Measurements from ENCODE around the gene FAM177B.
A peak's percentile ranks its signal among the peaks of the same experiment; 100 is the strongest.

Gene FAM177B

DNA sequence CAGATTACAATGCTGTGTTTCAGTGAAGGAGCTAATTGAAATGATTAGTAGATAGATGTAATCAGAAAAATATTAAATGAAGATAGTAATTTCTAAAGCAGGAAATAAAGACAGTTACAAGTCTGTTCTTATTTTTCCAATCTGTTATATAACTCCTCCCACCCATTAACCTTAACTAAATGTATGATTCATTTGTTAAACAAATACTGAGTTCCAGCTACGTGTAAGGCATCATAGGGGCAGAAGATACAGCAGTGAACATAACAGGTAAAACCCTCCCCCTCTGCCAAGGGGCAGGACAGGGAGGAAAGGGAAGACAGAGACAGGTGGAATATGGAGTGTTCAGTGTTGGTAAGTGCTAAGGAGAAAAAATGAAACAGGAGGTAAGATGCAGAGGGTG, at the start of gene FAM177B:
FAM177B (plus strand) TSS at position 231 of the 400 bp plus-strand sequence. CDS start 9,344 bp downstream, outside the sequence.
- DNase-seq (ENCODE audit: insufficient read length, low spot score) (no peak), FAIRE-seq (no peak)
- no peak for TF ChIP-seq POLR2A (IDR thresholded peaks at IDR 0.05; ENCODE audit: low read depth, low read length)

DNA sequence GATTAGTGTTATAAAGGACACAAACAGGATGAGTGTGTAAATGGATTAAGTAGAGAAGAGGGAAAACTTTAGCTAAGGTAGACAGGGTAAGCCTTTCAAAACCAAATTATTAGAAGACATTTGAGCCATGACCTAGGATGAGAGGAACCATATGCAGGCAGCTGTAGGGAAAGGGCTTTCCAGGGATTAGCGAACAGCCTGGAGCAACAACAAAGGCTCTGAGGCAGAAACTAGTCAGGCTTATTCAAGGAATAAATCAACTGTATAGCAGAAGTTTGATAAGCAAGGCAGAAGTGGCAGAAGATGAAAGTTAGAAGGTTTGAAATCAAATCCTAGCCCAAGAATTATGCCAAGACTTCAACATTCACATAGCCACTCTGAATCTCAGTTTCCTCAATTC, 46.0 kb upstream of the FAM177B start:
- no peak for FAIRE-seq
- TF ChIP-seq POLR2A (IDR thresholded peaks at IDR 0.05; ENCODE audit: low read depth, low read length) = no peak
- no peak for DNase-seq (ENCODE audit: insufficient read length, low spot score)

GRCh38 chr1:222694927-222695326, 42.1 kb upstream of the FAM177B start:
- FAIRE-seq (no peak), DNase-seq (ENCODE audit: insufficient read length, low spot score) (no peak)
- no peak for TF ChIP-seq POLR2A (IDR thresholded peaks at IDR 0.05; ENCODE audit: low read depth, low read length)

DNA sequence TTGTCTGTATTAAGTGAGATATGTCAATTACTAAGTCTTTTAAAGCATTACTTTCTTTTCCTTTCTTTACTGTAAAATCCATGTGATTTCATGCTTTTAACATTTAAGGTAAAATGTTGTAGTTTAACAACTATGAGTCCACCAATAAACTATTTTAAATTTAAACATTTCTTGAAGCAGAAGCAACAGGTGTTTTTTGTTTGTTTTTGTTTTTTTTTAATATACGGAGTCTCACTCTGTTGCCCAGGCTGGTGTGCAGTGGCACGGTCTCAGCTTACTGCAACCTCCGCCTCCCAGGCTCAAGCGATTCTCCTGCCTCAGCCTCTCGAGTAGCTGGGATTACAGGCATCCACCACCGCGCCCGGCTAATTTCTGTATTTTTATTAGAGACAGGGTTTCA, 40.3 kb upstream of the FAM177B start:
- no peak for TF ChIP-seq POLR2A (IDR thresholded peaks at IDR 0.05; ENCODE audit: low read depth, low read length)
- FAIRE-seq (no peak), DNase-seq (ENCODE audit: insufficient read length, low spot score) (no peak)

- no peak for TF ChIP-seq POLR2A (IDR thresholded peaks at IDR 0.05; ENCODE audit: low read depth, low read length)
- FAIRE-seq (no peak), DNase-seq (ENCODE audit: insufficient read length, low spot score) (no peak)
Observed at GRCh38 chr1:222697203-222697602, 39.8 kb upstream of the FAM177B start.

- no peak for FAIRE-seq
Observed at GRCh38 chr1:222697826-222698225, 39.2 kb upstream of the FAM177B start.

GRCh38 chr1:222702210-222702609, 34.8 kb upstream of the FAM177B start:
- DNase-seq (ENCODE audit: insufficient read length, low spot score) (no peak), FAIRE-seq (no peak)
- TF ChIP-seq POLR2A (IDR thresholded peaks at IDR 0.05; ENCODE audit: low read depth, low read length) = no peak

More at GRCh38 chr1:222697826-222698225, 39.2 kb upstream of the FAM177B start:
- DNase-seq (ENCODE audit: insufficient read length, low spot score) = no peak
- no peak for TF ChIP-seq POLR2A (IDR thresholded peaks at IDR 0.05; ENCODE audit: low read depth, low read length)

DNA sequence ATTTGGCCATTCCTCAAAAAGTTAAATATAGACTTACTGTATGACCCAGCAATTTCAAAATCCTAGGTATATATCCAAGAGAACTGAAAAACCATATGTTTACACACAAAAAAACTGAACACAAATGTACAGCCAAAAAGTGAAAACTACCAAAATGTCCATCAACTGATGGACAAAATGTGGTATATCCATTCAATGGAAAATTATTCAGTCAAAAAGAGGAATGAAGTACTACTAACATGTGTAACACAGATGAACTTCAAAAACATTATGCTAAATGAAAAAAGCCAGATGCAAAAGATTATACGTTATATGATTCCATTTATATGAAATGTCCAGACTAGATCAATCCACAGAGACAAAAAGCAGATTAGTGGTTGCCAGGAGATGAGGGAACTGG, 32.7 kb upstream of the FAM177B start:
- DNase-seq (ENCODE audit: insufficient read length, low spot score) = no peak
- no peak for TF ChIP-seq POLR2A (IDR thresholded peaks at IDR 0.05; ENCODE audit: low read depth, low read length)
- FAIRE-seq = no peak

DNA sequence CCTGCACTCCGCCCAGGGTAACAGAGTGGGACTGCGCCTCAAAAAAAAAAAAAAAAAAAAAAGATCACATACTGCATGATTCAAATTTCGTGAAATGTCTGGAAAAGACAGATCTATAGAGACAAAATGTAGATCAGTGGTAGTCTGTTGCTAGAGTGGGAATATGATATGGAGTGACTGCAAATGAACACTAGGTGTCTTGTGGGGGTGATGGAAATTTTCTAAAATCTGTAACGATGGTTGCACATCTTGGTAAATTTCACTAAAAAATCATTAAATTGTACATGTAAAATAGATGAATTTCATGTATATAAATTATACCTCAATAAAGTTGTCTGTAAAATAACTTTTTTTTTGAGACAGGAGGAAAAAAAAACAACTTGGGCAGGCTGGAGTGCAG, 30.2 kb upstream of the FAM177B start:
- FAIRE-seq = no peak
- no peak for TF ChIP-seq POLR2A (IDR thresholded peaks at IDR 0.05; ENCODE audit: low read depth, low read length)
- no peak for DNase-seq (ENCODE audit: insufficient read length, low spot score)

GRCh38 chr1:222709700-222710153, 27.3 kb upstream of the FAM177B start:
- FAIRE-seq (no peak), DNase-seq (ENCODE audit: insufficient read length, low spot score) (no peak)
- no peak for TF ChIP-seq POLR2A (IDR thresholded peaks at IDR 0.05; ENCODE audit: low read depth, low read length)

GRCh38 chr1:222711319-222712252, 25.4 kb upstream of the FAM177B start:
- peak; percentile 38 for FAIRE-seq
- peak; percentile 46 for DNase-seq (ENCODE audit: insufficient read length, low spot score)
- TF ChIP-seq POLR2A (IDR thresholded peaks at IDR 0.05; ENCODE audit: low read depth, low read length) = peak; percentile 60

DNA sequence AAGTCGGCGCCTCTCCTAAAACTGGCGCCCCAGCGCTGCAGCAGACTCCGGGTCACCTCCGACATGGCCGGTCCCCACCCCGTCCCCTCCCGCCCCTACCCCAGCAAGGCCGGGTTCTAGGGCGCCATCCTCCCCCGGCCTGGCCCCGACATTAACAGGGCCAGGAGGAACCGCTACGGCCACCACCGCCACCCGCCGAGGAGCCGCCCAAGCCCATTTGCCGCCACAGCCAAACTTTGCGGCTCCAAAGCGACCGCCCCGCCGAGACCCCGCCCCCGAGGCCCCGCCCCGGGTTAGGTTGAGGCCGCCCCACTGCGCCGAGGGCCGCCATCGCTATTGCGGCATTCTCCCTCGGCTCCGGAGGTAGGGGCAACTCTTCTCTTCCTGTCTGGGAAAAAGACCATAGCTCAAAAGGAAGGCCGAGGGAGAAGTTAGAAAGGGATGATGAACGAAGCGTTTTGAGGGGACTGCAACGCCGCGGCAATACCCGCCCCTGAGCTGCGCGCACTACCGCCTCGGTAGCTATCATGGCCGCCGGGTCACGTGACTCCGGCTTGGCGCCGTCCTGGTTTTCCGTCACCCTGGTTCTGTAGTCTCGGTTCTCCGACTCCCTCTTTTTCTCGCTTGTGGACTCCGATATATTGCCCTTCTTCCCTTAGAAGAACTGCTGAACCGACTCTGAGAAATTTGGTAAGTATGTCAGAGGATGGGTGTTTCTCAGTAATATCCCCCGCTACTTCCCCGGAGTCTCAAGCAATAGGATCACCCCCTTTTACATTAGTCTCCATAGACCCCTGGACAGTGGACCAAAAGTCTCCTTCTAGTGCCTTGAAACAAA, 24.5 kb upstream of the FAM177B start, which contains the start of the genes AIDA and BROX:
AIDA (minus strand) TSS at position 239 of the 838 bp plus-strand sequence; CDS start at position 65, 174 bp downstream.
BROX (plus strand) TSS at position 312 of the 838 bp plus-strand sequence. CDS start 3,136 bp downstream, outside the sequence.
- FAIRE-seq = no peak

GRCh38 chr1:222713091-222713961, 23.7 kb upstream of the FAM177B start:
- peak; percentile 54; the same call in 1 of the 2 replicates for TF ChIP-seq POLR2A (IDR thresholded peaks at IDR 0.05; ENCODE audit: low read depth, low read length)
- FAIRE-seq (no peak), DNase-seq (ENCODE audit: insufficient read length, low spot score) (peak; percentile 77)

More for the DNA sequence above, 24.5 kb upstream of the FAM177B start, which contains the start of the genes AIDA and BROX:
- peak; percentile 72 for DNase-seq (ENCODE audit: insufficient read length, low spot score)
- TF ChIP-seq POLR2A (IDR thresholded peaks at IDR 0.05; ENCODE audit: low read depth, low read length) = peak; percentile 14

Data from H54 (cell line).